ENCODE measurements around the gene EDEM1. TPM values are rescaled to one million over a fixed set of nuclear protein-coding genes. Genes with fewer than 3 reads are reported as not detected.

The EDEM1 gene
- total and polyA plus RNA-seq, 4 donors: 12.8 to 132 (median 54.3) TPM

- Histone ChIP-seq H3K4me1 (ENCODE audit: control insufficient read depth in 5 of 5, insufficient read depth in 5 of 5, low read length in 5 of 5) (peaks cover 0 to 10% (median 5%) of the 10 kb centered on the region in 5 donors), H3K4me3 (no peak overlapping the region), H3K36me3 (ENCODE audit: control insufficient read depth in 4 of 4, insufficient read depth in 4 of 4, low read length in 4 of 4) (peaks cover 0 to 5% (median 3%) of the 10 kb centered on the region in 4 donors), H3K27ac (ENCODE audit: low read depth in 1 of 2, low read length in 1 of 2) (no peak overlapping the region), H3K27me3 (ENCODE audit: control insufficient read depth in 3 of 3, insufficient read depth in 3 of 3, low read length in 2 of 3) (no peaks in the 10 kb centered on the region), H3K9me3 (ENCODE audit: control insufficient read depth in 4 of 4, insufficient read depth in 3 of 4, low read length in 3 of 4) (no peaks in the 10 kb centered on the region), H3K9ac (ENCODE audit: insufficient read depth in 1 of 2, low read length in 2 of 2) (no peak overlapping the region)
- no peak for DNase-seq
- no peak for TF ChIP-seq CTCF (IDR thresholded peaks at IDR 0.05; ENCODE audit: control extremely low read depth, extremely low read depth)
- 59 to 72% methylated on average over 2 of the region's 2 CpGs for WGBS, 2 donors
- no peak for ATAC-seq (ENCODE audit: insufficient read depth, low FRiP score)
Measured at GRCh38 chr3:5194341-5194740, 6.8 kb downstream of the EDEM1 start.

GRCh38 chr3:5194801-5195509, 7.4 kb downstream of the EDEM1 start:
- DNase-seq (no peak), ATAC-seq (ENCODE audit: insufficient read depth, low FRiP score) (no peak)
- no peak overlapping the region for H3K9ac ChIP-seq (ENCODE audit: insufficient read depth in 1 of 2, low read length in 2 of 2)
- peaks cover 0 to 9% (median 3%) of the 10 kb centered on the region in 4 donors for H3K36me3 ChIP-seq (ENCODE audit: control insufficient read depth in 4 of 4, insufficient read depth in 4 of 4, low read length in 4 of 4)
- no peak overlapping the region for H3K4me3 ChIP-seq
- peaks cover 0 to 10% (median 5%) of the 10 kb centered on the region in 5 donors for H3K4me1 ChIP-seq (ENCODE audit: control insufficient read depth in 5 of 5, insufficient read depth in 5 of 5, low read length in 5 of 5)
- H3K9me3 ChIP-seq (ENCODE audit: control insufficient read depth in 4 of 4, insufficient read depth in 3 of 4, low read length in 3 of 4): no peaks in the 10 kb centered on the region
- TF ChIP-seq CTCF (IDR thresholded peaks at IDR 0.05; ENCODE audit: control extremely low read depth, extremely low read depth): no peak
- WGBS, 2 donors: 29 to 49% methylated on average over 2 of the region's 2 CpGs
- no peaks in the 10 kb centered on the region for H3K27me3 ChIP-seq (ENCODE audit: control insufficient read depth in 3 of 3, insufficient read depth in 3 of 3, low read length in 2 of 3)
- H3K27ac ChIP-seq (ENCODE audit: low read depth in 1 of 2, low read length in 1 of 2): no peak overlapping the region

GRCh38 chr3:5195605-5196004, 8.1 kb downstream of the EDEM1 start:
- H3K4me1 ChIP-seq (ENCODE audit: control insufficient read depth in 5 of 5, insufficient read depth in 5 of 5, low read length in 5 of 5): peaks cover 0 to 7% (median 0%) of the 10 kb centered on the region in 5 donors

More at GRCh38 chr3:5195605-5196004, 8.1 kb downstream of the EDEM1 start:
- no peak for ATAC-seq (ENCODE audit: insufficient read depth, low FRiP score)
- no peaks in the 10 kb centered on the region for H3K9me3 ChIP-seq (ENCODE audit: control insufficient read depth in 4 of 4, insufficient read depth in 3 of 4, low read length in 3 of 4)
- WGBS, 2 donors: 20 to 35% methylated on average over 2 of the region's 2 CpGs
- H3K27ac ChIP-seq (ENCODE audit: low read depth in 1 of 2, low read length in 1 of 2): peak overlapping the region in 1 of 2 donors; percentile 58
- H3K9ac ChIP-seq (ENCODE audit: insufficient read depth in 1 of 2, low read length in 2 of 2): no peak overlapping the region
- no peak for TF ChIP-seq CTCF (IDR thresholded peaks at IDR 0.05; ENCODE audit: control extremely low read depth, extremely low read depth)
- no peak overlapping the region for H3K4me3 ChIP-seq
- H3K36me3 ChIP-seq (ENCODE audit: control insufficient read depth in 4 of 4, insufficient read depth in 4 of 4, low read length in 4 of 4): peaks cover 0 to 10% (median 3%) of the 10 kb centered on the region in 4 donors
- no peak for DNase-seq
- no peaks in the 10 kb centered on the region for H3K27me3 ChIP-seq (ENCODE audit: control insufficient read depth in 3 of 3, insufficient read depth in 3 of 3, low read length in 2 of 3)
